PC-9 (cell line): ENCODE data around the gene NUP43.

ENCODE experiments used
- EZH2 ChIP-seq: fragments of 200-600 bp; sonication (generic); IDR thresholded peaks from 2 replicates; pipeline ENCODE4 v1.8.0; 2017; ENCODE audit warnings: antibody characterized with exemption, low read depth
- TF ChIP-seq, protein P1 (sequence below): fragments of 200-600 bp; sonication (generic); conservative IDR thresholded peaks from 2 replicates; pipeline ENCODE4 v1.6.1; 2017; ENCODE audit warnings: mixed run types, antibody characterized with exemption, mild to moderate bottlenecking, moderate library complexity

DNA sequence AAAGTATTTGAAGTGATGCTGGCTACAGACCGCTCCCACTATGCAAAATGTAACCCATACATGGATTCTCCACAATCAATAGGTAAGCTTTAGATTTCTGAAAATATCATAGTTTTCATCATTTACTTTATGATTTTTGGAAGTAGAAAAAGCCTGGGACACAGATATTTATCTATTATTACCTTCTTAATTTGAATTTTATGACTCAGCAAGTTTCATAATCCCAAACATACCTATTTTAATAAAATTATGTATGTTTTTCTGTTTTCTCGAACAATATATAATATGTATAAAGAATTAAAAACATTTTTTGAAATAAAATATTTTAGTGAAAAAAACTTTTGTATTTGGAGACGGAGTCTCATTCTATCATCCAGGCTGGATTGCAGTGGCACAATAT, 24.9 kb upstream of the NUP43 start:
- no peak for TF ChIP-seq EZH2
- TF ChIP-seq, protein P1, sequence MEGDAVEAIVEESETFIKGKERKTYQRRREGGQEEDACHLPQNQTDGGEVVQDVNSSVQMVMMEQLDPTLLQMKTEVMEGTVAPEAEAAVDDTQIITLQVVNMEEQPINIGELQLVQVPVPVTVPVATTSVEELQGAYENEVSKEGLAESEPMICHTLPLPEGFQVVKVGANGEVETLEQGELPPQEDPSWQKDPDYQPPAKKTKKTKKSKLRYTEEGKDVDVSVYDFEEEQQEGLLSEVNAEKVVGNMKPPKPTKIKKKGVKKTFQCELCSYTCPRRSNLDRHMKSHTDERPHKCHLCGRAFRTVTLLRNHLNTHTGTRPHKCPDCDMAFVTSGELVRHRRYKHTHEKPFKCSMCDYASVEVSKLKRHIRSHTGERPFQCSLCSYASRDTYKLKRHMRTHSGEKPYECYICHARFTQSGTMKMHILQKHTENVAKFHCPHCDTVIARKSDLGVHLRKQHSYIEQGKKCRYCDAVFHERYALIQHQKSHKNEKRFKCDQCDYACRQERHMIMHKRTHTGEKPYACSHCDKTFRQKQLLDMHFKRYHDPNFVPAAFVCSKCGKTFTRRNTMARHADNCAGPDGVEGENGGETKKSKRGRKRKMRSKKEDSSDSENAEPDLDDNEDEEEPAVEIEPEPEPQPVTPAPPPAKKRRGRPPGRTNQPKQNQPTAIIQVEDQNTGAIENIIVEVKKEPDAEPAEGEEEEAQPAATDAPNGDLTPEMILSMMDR, result no peak
